Activated B cell treated with CpG ODN at 0.5 μM for 24 hours (primary cell): ENCODE results near the gene AJUBA. TPM values are rescaled to one million over a fixed set of nuclear protein-coding genes. Genes with fewer than 3 reads are reported as not detected.

Source experiments
- ATAC-seq: fragments of 200-7000 bp; cut with Tn5 transposase; one replicate; pipeline ENCODE4 v1.10.0; 2021; ENCODE audit warnings: low read depth, mild to moderate bottlenecking, moderate library complexity
- CTCF ChIA-PET: fragments of 350-600 bp; sonication (Branson Sonifier 250); formaldehyde crosslinking; loops from one replicate; lab custom pipeline; 2021; ENCODE audit warnings: antibody characterized with exemption; lab: Charles Lee
- POLR2A ChIA-PET: fragments of 350-600 bp; sonication (Branson Sonifier 250); formaldehyde crosslinking; loops from one replicate; lab custom pipeline; 2021; ENCODE audit warnings: antibody characterized with exemption; lab: Charles Lee
- DNase-seq: peaks from one replicate; pipeline ENCODE4 v3.0.0; 2022
- H3K27ac Mint-ChIP-seq: one replicate; pipeline ENCODE4 v1.8.0; 2020; ENCODE audit warnings: mixed read lengths
- H3K27me3 Mint-ChIP-seq: one replicate; pipeline ENCODE4 v1.8.0; 2021; ENCODE audit warnings: mixed read lengths
- H3K36me3 Mint-ChIP-seq: one replicate; pipeline ENCODE4 v1.8.0; 2021; ENCODE audit warnings: low read depth, mixed read lengths
- H3K4me1 Mint-ChIP-seq: one replicate; pipeline ENCODE4 v1.8.0; 2021; ENCODE audit warnings: mixed read lengths
- H3K4me3 Mint-ChIP-seq: one replicate; pipeline ENCODE4 v1.8.0; 2020; ENCODE audit warnings: mild to moderate bottlenecking, mixed read lengths
- H3K9me3 Mint-ChIP-seq: one replicate; pipeline ENCODE4 v1.8.0; 2020; ENCODE audit warnings: mixed read lengths
- intact Hi-C: fragments of 100-400 bp; cut with micrococcal nuclease; formaldehyde crosslinking; loops from one replicate; pipeline ENCODE4 v1.15.1; 2024
- total RNA-seq: library from RNA; stranded (reverse); gene quantifications from 2 replicates; pipeline ENCODE4 v1.2.3, GENCODE V29; 2022
- TF ChIP-seq, protein P1 (sequence below): fragments of 200-600 bp; IDR thresholded peaks from one replicate; pipeline ENCODE4 v1.8.0; 2022; ENCODE audit warnings: antibody characterized with exemption, mild to moderate bottlenecking

Gene AJUBA
- total RNA-seq, 1 donor from 2014 or later: 0.67 TPM

GRCh38 chr14:22928237-22929103, 53.9 kb downstream of the AJUBA start:
- ChIA-PET CTCF (interaction anchor here (1.1 to 3.4 kb wide), 8 partner anchors 9 to 166 kb away, joined by 3 to 22 read pairs (median 8); partner anchors contain the start of genes ACIN1, AJUBA, C14orf119 and HAUS4), POLR2A (interaction anchor here (0.6 to 2.6 kb wide), 17 partner anchors 10 to 1153 kb away, joined by 3 to 47 read pairs (median 4); partner anchors contain the start of genes ACIN1, C14orf119, CDH24 and HAUS4)
- no peaks in the 10 kb centered on the region for H3K27me3 Mint-ChIP-seq
- TF ChIP-seq, protein P1, sequence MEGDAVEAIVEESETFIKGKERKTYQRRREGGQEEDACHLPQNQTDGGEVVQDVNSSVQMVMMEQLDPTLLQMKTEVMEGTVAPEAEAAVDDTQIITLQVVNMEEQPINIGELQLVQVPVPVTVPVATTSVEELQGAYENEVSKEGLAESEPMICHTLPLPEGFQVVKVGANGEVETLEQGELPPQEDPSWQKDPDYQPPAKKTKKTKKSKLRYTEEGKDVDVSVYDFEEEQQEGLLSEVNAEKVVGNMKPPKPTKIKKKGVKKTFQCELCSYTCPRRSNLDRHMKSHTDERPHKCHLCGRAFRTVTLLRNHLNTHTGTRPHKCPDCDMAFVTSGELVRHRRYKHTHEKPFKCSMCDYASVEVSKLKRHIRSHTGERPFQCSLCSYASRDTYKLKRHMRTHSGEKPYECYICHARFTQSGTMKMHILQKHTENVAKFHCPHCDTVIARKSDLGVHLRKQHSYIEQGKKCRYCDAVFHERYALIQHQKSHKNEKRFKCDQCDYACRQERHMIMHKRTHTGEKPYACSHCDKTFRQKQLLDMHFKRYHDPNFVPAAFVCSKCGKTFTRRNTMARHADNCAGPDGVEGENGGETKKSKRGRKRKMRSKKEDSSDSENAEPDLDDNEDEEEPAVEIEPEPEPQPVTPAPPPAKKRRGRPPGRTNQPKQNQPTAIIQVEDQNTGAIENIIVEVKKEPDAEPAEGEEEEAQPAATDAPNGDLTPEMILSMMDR: no peak
- no peak overlapping the region for H3K4me3 Mint-ChIP-seq
- intact Hi-C loops: loop anchor here (1.0 to 10.0 kb wide), 11 partner anchors 9 to 626 kb away; partner anchors contain the start of genes ACIN1, C14orf119, DAD1 and HAUS4
- no peak for DNase-seq
- no peak for ATAC-seq
- H3K9me3 Mint-ChIP-seq: no peaks in the 10 kb centered on the region
- peaks cover 14% of the 10 kb centered on the region for H3K4me1 Mint-ChIP-seq
- H3K36me3 Mint-ChIP-seq: peaks cover 33% of the 10 kb centered on the region
- H3K27ac Mint-ChIP-seq: no peak overlapping the region

GRCh38 chr14:22926316-22926715, 56.0 kb downstream of the AJUBA start:
- Mint-ChIP-seq H3K27me3 (no peaks in the 10 kb centered on the region), H3K9me3 (no peaks in the 10 kb centered on the region), H3K4me1 (peaks cover 9% of the 10 kb centered on the region), H3K4me3 (no peak overlapping the region), H3K36me3 (peaks cover 48% of the 10 kb centered on the region), H3K27ac (peak overlapping the region; percentile 3)
- no peak for ATAC-seq
- TF ChIP-seq, protein P1: no peak
- ChIA-PET CTCF (no interaction called here), POLR2A (interaction anchor here (2.2 kb wide), 1 partner anchor 7 kb away, joined by 22 read pairs; the partner anchor contains the start of gene RBM23)
- intact Hi-C loops: loop anchor here (10.0 kb wide), 1 partner anchor 628 kb away; the partner anchor contains the start of genes THTPA and ZFHX2
- DNase-seq: no peak

DNA sequence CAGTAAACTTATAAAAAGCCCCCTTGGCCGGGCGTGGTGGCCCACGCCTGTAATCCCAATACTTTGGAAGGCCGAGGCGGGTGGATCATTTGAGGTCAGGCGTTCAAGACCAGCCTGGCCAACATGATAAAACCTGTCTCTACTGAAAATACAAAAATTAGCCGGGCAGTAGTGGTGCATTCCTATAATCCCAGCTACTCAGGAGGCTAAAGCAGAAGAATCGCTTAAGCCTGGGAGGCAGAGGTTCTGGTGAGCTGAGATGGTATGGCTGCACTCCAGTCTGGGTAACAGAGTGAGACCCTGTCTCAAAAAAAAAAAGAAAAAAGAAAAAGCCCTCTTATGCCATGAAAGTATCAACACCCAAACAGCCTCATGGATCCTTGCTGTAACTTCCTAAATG, 56.8 kb downstream of the AJUBA start:
- Mint-ChIP-seq H3K4me3 (no peak overlapping the region), H3K27me3 (no peaks in the 10 kb centered on the region), H3K9me3 (no peaks in the 10 kb centered on the region), H3K27ac (no peak overlapping the region), H3K36me3 (peaks cover 56% of the 10 kb centered on the region), H3K4me1 (peaks cover 9% of the 10 kb centered on the region)
- POLR2A ChIA-PET: no interaction called here
- ATAC-seq (no peak), DNase-seq (no peak)
- CTCF ChIA-PET: no interaction called here
- intact Hi-C loops: loop anchor here (10.0 kb wide), 1 partner anchor 629 kb away; the partner anchor contains the start of genes THTPA and ZFHX2
- TF ChIP-seq, protein P1: no peak

- H3K27me3 Mint-ChIP-seq: no peaks in the 10 kb centered on the region
- peaks cover 70% of the 10 kb centered on the region for H3K36me3 Mint-ChIP-seq
- H3K27ac Mint-ChIP-seq: no peak overlapping the region
- ATAC-seq (no peak), DNase-seq (no peak)
- POLR2A ChIA-PET: interaction anchor here (0.7 to 1.3 kb wide), 2 partner anchors 21 to 335 kb away, joined by 3 to 4 read pairs; partner anchors contain the start of gene DAD1
- CTCF ChIA-PET: no interaction called here
- TF ChIP-seq, protein P1: no peak
- no peak overlapping the region for H3K4me3 Mint-ChIP-seq
- intact Hi-C loops: loop anchor here (10.0 kb wide), 1 partner anchor 631 kb away; the partner anchor contains the start of genes THTPA and ZFHX2
- H3K4me1 Mint-ChIP-seq: peaks cover 24% of the 10 kb centered on the region
- no peaks in the 10 kb centered on the region for H3K9me3 Mint-ChIP-seq
Measured at GRCh38 chr14:22923746-22924145, 58.6 kb downstream of the AJUBA start.

- Mint-ChIP-seq H3K4me3 (no peak overlapping the region), H3K27ac (no peak overlapping the region), H3K4me1 (peaks cover 34% of the 10 kb centered on the region), H3K27me3 (no peaks in the 10 kb centered on the region), H3K9me3 (no peaks in the 10 kb centered on the region), H3K36me3 (peaks cover 80% of the 10 kb centered on the region)
- CTCF ChIA-PET: no interaction called here
- TF ChIP-seq, protein P1: no peak
- POLR2A ChIA-PET: no interaction called here
- intact Hi-C loops: loop anchor here (10.0 kb wide), 1 partner anchor 633 kb away; the partner anchor contains the start of genes THTPA and ZFHX2
- no peak for ATAC-seq
- DNase-seq: no peak
Measured at GRCh38 chr14:22922294-22922693, 60.1 kb downstream of the AJUBA start.
